NOMO-1 treated with dmso at 0.1 percent for 144 hours (cell line): ENCODE data around the gene CP.
"Not testable (repeated sequence)": the region's sequence is repeated elsewhere in the genome, so short reads cannot be mapped to it uniquely, and the experiment has no call there.

Source experiments
- DNase-seq: peaks from one replicate; lab custom pipeline; 2025; ENCODE audit not compliant: unreplicated experiment; lab: John Stamatoyannopoulos, UW

CP gene

DNA sequence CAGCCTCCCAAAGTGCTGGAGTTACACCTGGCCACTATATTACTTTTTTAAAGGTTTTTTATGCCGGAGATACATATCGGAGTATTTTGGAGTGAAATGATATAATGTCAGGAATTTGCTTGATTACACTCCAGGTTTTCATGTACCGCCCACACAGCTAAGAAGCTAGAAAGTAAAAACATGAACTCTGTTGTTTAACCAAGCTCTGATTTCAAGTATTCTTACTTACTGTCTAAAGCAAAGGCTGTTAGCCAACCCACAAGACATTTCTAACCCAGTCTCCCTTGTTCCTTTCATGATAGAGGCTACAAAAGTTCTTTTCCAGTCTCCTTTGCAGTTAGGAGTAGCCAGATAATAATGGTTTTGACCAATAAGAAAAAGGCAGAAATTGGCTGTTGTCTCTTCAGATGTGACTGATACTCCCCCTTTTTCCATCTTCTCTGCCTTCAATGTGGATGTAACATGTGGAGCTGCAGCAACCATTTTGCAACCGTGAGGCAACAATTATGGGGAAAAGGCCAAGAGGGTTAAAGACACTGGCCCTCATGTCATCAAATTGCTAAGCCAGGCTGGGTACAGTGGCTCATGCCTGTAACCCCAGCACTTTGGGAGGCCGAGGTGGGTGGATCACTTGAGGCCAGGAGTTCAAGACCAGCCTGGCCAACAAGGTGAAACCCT, 6.1 kb upstream of the CP start:
- DNase-seq, result no peak

GRCh38 chr3:149226776-149227175, 5.1 kb upstream of the CP start:
- no peak for DNase-seq

GRCh38 chr3:149224736-149225594, 3.3 kb upstream of the CP start:
- DNase-seq, result peak; percentile 11

DNA sequence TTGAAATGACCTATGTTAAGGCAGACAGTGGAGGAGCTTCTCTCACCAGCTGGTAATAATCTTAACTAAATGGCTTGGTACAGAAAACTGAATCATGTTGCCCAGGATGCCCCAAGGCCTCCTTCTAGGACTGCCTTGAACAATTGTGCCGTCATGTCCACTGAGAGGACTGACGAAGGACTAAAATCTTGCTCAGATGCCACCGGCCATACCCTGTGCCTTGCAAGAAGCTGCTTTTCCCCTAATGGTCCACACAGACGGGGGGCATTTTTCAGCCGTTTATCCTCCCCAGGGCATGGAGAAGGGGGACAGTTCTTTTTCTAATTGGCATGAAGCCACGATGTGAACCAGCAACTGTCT, 1.8 kb upstream of the CP start:
- no peak for DNase-seq

DNA sequence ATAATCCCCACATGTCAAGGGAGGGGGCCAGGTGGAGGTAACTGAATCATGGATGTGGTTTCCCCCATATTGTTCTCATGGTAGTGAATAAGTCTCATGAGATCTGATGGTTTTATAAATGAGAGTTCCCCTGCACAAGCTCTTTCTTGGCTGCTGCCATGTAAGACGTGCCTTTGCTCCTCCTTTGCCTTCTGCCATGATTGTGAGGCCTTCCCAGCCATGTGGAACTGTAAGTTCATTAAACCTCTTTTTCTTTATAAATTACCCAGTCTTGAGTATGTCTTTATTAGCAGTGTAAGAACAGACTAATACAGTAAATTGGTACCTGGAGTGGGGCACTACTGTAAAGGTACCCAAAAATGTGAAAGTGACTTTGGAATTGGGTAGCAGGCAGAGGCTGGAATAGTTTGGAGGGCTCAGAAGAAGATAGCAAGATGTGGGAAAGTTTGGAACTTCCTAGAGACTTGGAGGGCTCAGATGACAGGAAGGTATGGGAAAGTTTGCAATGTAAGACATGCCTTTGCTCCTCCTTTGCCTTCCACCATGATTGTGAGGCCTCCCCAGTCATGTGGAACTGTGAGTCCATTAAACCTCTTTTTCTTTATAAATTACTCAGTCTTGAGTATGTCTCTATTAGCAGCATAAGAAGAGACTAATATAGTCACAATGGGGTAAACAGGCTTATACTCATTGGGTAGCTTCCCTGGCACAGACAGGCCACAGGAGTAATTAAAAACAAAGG, 2.1 kb downstream of the CP start:
- DNase-seq, result not testable (repeated sequence)

GRCh38 chr3:149217347-149217746, 4.3 kb downstream of the CP start:
- no peak for DNase-seq

DNA sequence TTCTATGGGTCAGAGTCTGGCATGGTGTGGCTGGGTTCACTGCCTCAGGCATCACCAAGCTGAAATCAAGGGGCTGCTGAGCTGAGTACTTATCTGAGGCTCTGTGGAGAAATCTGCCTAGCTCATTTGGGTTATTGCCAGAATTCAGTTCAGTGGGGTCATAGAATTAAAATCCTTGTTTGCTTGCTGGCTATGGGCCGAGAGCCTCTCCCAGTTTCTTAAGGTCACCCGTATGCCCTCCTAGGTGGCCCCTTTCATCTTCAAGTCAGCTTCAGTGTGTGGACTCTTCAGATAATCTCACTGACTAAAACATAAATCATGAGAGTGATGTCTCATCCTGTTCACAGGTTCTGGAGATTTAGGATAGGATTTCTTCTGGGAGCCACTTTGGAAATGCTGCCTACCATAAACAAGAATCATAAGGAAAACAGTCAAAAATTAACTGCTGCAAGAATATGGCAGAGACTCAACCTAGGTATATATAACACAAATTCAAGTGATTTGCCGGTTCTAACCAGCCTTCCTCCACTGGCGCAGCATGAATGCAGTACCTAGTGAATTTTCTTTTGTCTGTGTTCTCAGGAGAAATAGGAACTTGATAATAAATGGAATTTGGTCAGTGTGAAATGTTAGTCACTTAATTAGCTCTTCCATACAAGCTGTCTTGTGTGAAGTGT, 5.3 kb downstream of the CP start:
- DNase-seq, result no peak

- no peak for DNase-seq
Measured at GRCh38 chr3:149215515-149215914, 6.1 kb downstream of the CP start.

GRCh38 chr3:149214702-149215101, 6.9 kb downstream of the CP start:
- no peak for DNase-seq

DNA sequence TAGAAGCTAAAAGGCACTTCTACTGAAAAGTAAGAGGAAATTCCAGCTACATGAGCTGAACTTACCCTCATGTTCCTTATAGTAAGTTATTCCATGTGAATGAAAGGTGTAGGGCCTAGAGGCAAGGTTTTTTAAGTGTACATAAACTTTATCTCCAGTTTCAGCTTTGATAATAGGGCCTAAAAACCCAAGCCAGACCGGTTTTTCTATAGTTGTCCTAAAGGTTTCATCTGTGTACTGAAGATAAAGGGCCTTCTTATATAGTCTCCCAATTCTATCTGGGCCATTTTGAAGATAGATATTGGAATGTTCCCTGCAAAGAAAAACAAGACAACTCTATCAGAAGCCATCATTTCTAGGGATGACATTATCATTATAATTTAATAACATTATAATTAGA, 9.2 kb downstream of the CP start:
- DNase-seq, result no peak

DNA sequence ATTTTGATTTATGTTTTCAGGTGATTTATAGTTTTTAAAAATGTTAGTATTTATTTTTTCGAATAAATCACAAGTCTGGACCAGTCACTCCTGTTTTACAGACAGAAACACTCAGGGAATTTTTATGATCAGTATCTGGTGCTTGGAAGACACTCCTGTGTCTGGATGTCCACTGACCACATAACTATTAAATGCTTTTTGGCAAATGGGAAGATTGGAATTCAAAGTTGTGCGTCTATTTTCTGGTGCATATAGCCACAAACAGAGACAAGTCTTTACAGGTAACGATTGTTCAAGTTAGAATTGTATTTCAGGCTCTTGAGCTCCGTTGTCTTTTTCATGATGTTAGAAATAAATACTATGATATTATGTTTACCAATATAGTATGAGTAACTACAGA, 12.2 kb downstream of the CP start:
- DNase-seq, result no peak

GRCh38 chr3:149207475-149207874, 14.2 kb downstream of the CP start:
- no peak for DNase-seq

- DNase-seq, result no peak
Measured at GRCh38 chr3:149204390-149204991, 17.1 kb downstream of the CP start.

- peak; percentile 92 for DNase-seq
Measured at GRCh38 chr3:149203758-149204157, 17.9 kb downstream of the CP start.

DNA sequence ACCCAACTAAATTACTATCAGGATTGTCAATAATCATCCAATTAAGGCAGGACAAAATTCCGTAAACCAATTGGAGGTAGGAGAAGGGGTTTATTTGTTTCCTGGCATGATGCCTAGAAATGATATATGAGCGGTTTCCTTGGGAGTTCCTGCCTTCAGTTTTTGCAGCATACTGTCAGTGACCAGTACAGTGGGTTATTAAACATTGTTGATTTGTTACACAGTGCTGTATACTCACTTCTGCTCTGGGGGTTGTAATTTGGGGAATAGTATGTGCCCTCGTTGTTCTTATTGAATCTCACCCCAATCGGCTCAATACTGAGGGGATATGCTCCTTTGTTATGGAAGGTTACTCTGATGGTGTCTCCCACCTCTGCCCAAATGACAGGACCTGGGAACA, 22.2 kb downstream of the CP start:
- no peak for DNase-seq

- no peak for DNase-seq
Measured at GRCh38 chr3:149198611-149199010, 23.0 kb downstream of the CP start.

GRCh38 chr3:149197669-149198068, 24.0 kb downstream of the CP start:
- no peak for DNase-seq

GRCh38 chr3:149196805-149197592, 24.6 kb downstream of the CP start:
- not testable (repeated sequence) for DNase-seq

DNA sequence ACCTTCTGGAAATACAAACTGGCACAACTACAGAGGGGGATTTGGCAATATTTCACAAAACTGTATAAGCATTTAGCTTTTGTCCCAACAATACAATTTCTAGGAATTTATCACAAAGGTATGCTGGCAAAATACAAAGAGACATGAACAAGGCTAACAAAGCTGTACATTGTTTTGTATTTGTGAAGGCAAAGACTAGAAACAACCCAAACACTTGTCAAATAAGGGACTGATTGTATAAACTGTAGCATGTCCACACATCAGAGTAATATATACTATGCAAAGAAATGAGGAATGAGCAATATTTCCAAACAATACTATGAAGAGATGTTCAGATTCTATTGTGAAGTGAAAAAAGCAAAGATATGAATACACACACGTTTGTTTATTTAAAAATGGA, 26.4 kb downstream of the CP start:
- DNase-seq, result no peak

DNA sequence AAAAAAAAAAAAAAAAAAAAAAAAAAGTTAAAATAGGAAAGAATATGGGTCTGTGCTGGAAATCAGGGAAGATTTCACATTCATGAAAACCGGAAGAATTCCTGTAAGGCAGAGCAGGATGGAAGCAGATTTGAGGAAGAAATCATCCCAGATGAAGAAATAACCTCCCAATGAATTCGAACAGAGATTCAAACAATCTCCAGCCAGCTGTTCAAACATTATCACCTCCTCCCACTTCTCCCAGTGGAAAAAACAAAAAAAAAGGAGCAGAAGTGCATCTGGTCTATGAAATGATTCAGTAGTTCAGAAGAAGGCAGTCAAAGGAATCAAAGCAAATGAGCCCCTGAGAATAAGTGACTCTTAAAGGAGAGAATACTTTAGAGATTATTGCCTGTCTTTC, 33.1 kb downstream of the CP start:
- no peak for DNase-seq
